ENCODE results near the gene COX19.

DNA sequence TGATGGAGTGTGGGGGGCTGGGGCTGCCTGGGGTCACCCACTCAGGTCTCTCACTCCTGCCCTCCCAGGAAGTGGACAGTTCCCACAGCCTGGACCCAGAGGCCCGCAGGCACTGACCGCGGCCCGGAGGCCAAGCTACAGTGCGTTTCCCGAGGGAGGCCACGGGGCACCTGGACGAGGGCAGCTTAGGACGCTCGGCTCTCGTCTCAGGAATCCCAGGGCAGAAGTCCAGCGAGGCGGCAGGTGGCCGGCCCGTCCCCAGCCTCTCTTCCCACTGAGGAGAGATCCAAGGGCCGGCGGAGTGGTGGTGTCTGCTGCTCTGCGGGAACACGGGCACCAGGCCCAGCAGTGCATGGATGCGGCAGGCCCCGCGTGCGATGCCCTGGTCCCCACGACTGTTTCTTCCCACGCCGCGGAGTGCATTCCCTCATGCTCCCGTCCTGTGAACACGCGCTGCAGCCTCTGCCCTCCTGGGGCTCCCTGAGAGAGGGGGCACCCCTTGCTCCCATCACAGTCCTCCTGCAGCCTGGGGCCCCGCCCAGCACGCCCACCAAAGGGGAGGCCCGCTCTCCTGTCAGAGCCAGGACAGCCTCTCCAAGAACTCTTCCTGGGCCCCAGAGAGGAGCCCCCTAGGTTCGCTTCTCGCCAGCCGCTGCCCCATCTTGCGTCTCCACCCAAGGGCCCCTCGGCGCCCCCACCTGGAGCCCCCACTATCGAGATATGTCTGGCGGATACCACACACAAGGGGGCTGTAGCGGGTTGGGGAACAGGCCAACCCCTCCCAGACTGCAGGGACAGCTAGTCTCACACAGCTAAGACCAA, 44.7 kb upstream of the COX19 start:
- TF ChIP-seq ETS1 (CRISPR knock-in tag; IDR thresholded peaks at IDR 0.05) (no peak), ZNF746 (CRISPR knock-in tag; IDR thresholded peaks at IDR 0.05) (no peak), CBFB (CRISPR knock-in tag; IDR thresholded peaks at IDR 0.05) (no peak), MAFK (conservative IDR thresholded peaks at IDR 0.05 in 1 of 2, IDR thresholded peaks at IDR 0.05 in 1 of 2; ENCODE audit: low read length in 2 of 2) (no peak)
